A549 (cell line): ENCODE data around the gene NRXN2. TPM values are rescaled to one million over a fixed set of nuclear protein-coding genes. Genes with fewer than 3 reads are reported as not detected.

Experiments used
- ATAC-seq, 2 experiments: fragments of 200-7000 bp in 1 of 2; fragments of >200 bp in 1 of 2; cut with Nextera tagmentation in 1 of 2; cut with Tn5 transposase in 1 of 2; 3 replicates each; pipeline versions ENCODE4 v1.8.0 to v1.9.1; 2018 to 2020; ENCODE audit warnings: mild to moderate bottlenecking in 1 of 2, moderate library complexity in 1 of 2
- CTCF ChIA-PET: fragments of 300-600 bp; sonication (Branson Sonifier 250); formaldehyde crosslinking; extraction: SDS; loops from one replicate; lab custom pipeline; 2021; ENCODE audit warnings: antibody characterized with exemption, inconsistent platforms; lab: Yijun Ruan, JAX
- POLR2A ChIA-PET: fragments of 350-600 bp; formaldehyde crosslinking; extraction: SDS; loops from one replicate; lab custom pipeline; 2021; ENCODE audit warnings: antibody characterized with exemption, inconsistent platforms; lab: Yijun Ruan, JAX
- DNase-seq, 2 experiments: peaks; one replicate each; pipeline versions ENCODE4 v3.0.0 to v3.0.0-alpha.2; 2011 to 2016; ENCODE audit warnings: low read depth in 1 of 2, low spot score in 1 of 2
- FAIRE-seq: peaks from 2 replicates; lab custom pipeline; 2011; peaks lifted over from hg19 to GRCh38; lab: Jason Lieb, UNC
- H3K27ac ChIP-seq, 2 experiments: fragments of >200 bp; sonication (Bioruptor Twin); formaldehyde crosslinking; 3 replicates each; pipeline ENCODE4 v1.5.1; 2016 to 2017
- H3K4me1 ChIP-seq: fragments of >200 bp; sonication (Bioruptor Twin); formaldehyde crosslinking; 3 replicates; pipeline ENCODE4 v1.6.1; 2016
- H3K4me2 ChIP-seq: fragments of >200 bp; sonication (Bioruptor Twin); formaldehyde crosslinking; 3 replicates; pipeline ENCODE4 v1.6.1; 2016
- H3K4me3 ChIP-seq: fragments of >200 bp; sonication (Bioruptor Twin); formaldehyde crosslinking; 3 replicates; pipeline ENCODE4 v1.5.1; 2016
- H3K9me3 ChIP-seq: fragments of >200 bp; sonication (Bioruptor Twin); formaldehyde crosslinking; 3 replicates; pipeline ENCODE4 v1.6.1; 2016
- CBX8 ChIP-seq: fragments of 200-600 bp; sonication (generic); IDR thresholded peaks from 2 replicates; pipeline ENCODE4 v1.6.1; 2016
- CEBPB ChIP-seq, 2 experiments: fragments of >200 bp in 1 of 2; sonication (Bioruptor Twin) in 1 of 2; formaldehyde crosslinking in 1 of 2; IDR thresholded peaks; 2 replicates each; pipeline ENCODE4 v1.6.1; 2012 to 2016
- CHD2 ChIP-seq: fragments of 150-350 bp; IDR thresholded peaks from 2 replicates; pipeline ENCODE4 v1.6.1; 2014; ENCODE audit warnings: low read length; ENCODE audit not compliant: partially characterized antibody
- CHD4 ChIP-seq: fragments of 200-600 bp; sonication (generic); IDR thresholded peaks from 2 replicates; pipeline ENCODE4 v1.6.1; 2016; ENCODE audit warnings: antibody characterized with exemption, mild to moderate bottlenecking, borderline replicate concordance
- CTCF ChIP-seq: fragments of >200 bp; sonication (Bioruptor Twin); formaldehyde crosslinking; IDR thresholded peaks from 3 replicates; pipeline ENCODE4 v1.5.1; 2016
- EHMT2 ChIP-seq: fragments of 200-600 bp; sonication (generic); IDR thresholded peaks from 2 replicates; pipeline ENCODE4 v1.6.1; 2016; ENCODE audit warnings: antibody characterized with exemption, low read depth, mild to moderate bottlenecking, moderate library complexity
- EP300 ChIP-seq, 2 experiments: fragments of >200 bp; sonication (Bioruptor Twin); formaldehyde crosslinking; IDR thresholded peaks; 2 replicates in 1 of 2; 3 replicates in 1 of 2; pipeline ENCODE4 v1.6.1; 2016 to 2017
- FOSB ChIP-seq: fragments of 250-450 bp; sonication (Bioruptor Pico); IDR thresholded peaks from 2 replicates; pipeline ENCODE4 v1.5.0; 2020; ENCODE audit warnings: mild to moderate bottlenecking, moderate library complexity
- FOSL2 ChIP-seq, 2 experiments: fragments of 450-650 bp in 1 of 2; fragments of >200 bp in 1 of 2; sonication (Bioruptor Twin) in 1 of 2; formaldehyde crosslinking; IDR thresholded peaks; 2 replicates each; pipeline versions ENCODE4 v1.5.0 to v1.6.1; 2016 to 2020; ENCODE audit warnings: mild to moderate bottlenecking in 1 of 2, moderate library complexity in 1 of 2
- HOXA7 ChIP-seq: fragments of 250-450 bp; sonication (Bioruptor Pico); IDR thresholded peaks from 2 replicates; pipeline ENCODE4 v1.5.0; 2020; ENCODE audit warnings: mild to moderate bottlenecking, moderate library complexity
- HOXB13 ChIP-seq: fragments of 250-450 bp; sonication (Bioruptor Pico); IDR thresholded peaks from 2 replicates; pipeline ENCODE4 v1.5.0; 2020; ENCODE audit warnings: low read depth, mild to moderate bottlenecking, moderate library complexity
- HOXB5 ChIP-seq: fragments of 250-450 bp; sonication (Bioruptor Pico); IDR thresholded peaks from 2 replicates; pipeline ENCODE4 v1.5.0; 2020; ENCODE audit warnings: mild to moderate bottlenecking, moderate library complexity
- JUN ChIP-seq, 2 experiments: fragments of >200 bp; sonication (Bioruptor Twin); formaldehyde crosslinking; IDR thresholded peaks; 2 replicates in 1 of 2; 3 replicates in 1 of 2; pipeline ENCODE4 v1.6.1; 2016 to 2017
- MAX ChIP-seq: IDR thresholded peaks from 2 replicates; pipeline ENCODE4 v1.6.1; 2012
- NPAS2 ChIP-seq: fragments of 250-450 bp; sonication (Bioruptor Pico); IDR thresholded peaks from 2 replicates; pipeline ENCODE4 v1.8.0; 2022; ENCODE audit warnings: mild to moderate bottlenecking, moderate library complexity, borderline replicate concordance
- PHF8 ChIP-seq: fragments of 200-600 bp; sonication (generic); IDR thresholded peaks from 2 replicates; pipeline ENCODE4 v1.6.1; 2016; ENCODE audit warnings: low read depth, mild to moderate bottlenecking, antibody characterized with exemption, moderate library complexity, borderline replicate concordance
- RAD21 ChIP-seq, 2 experiments: fragments of >200 bp in 1 of 2; sonication (Bioruptor Twin) in 1 of 2; formaldehyde crosslinking in 1 of 2; IDR thresholded peaks in 1 of 2; conservative IDR thresholded peaks in 1 of 2; 2 replicates in 1 of 2; 3 replicates in 1 of 2; pipeline ENCODE4 v1.6.1; 2012 to 2018; ENCODE audit warnings: inconsistent platforms in 1 of 2
- SMC3 ChIP-seq: fragments of >200 bp; sonication (Bioruptor Twin); formaldehyde crosslinking; IDR thresholded peaks from 3 replicates; pipeline ENCODE4 v1.6.1; 2018; ENCODE audit warnings: inconsistent platforms
- SREBF2 ChIP-seq: fragments of 450-650 bp; IDR thresholded peaks from 2 replicates; pipeline ENCODE4 v1.6.1; 2014; ENCODE audit warnings: mild to moderate bottlenecking, moderate library complexity
- TP53 ChIP-seq: fragments of 250-450 bp; sonication (Bioruptor Pico); IDR thresholded peaks from 2 replicates; pipeline ENCODE4 v1.5.0; 2021; ENCODE audit warnings: mild to moderate bottlenecking, moderate library complexity
- USF2 ChIP-seq: fragments of 450-650 bp; IDR thresholded peaks from 2 replicates; pipeline ENCODE4 v1.6.1; 2014; ENCODE audit warnings: antibody characterized with exemption
- ZC3H11A ChIP-seq: fragments of 450-650 bp; IDR thresholded peaks from 2 replicates; pipeline ENCODE4 v1.6.1; 2014; ENCODE audit warnings: antibody characterized with exemption, mild to moderate bottlenecking
- ZFP36 ChIP-seq: fragments of 450-650 bp; IDR thresholded peaks from 2 replicates; pipeline ENCODE4 v1.6.1; 2014; ENCODE audit warnings: borderline replicate concordance; ENCODE audit not compliant: partially characterized antibody
- ZNF302 ChIP-seq: fragments of 250-450 bp; sonication (Bioruptor Pico); IDR thresholded peaks from 2 replicates; pipeline ENCODE4 v1.9.0; 2021; ENCODE audit warnings: inconsistent platforms, mild to moderate bottlenecking, moderate library complexity
- ZSCAN20 ChIP-seq: fragments of 250-450 bp; sonication (Bioruptor Pico); IDR thresholded peaks from 2 replicates; pipeline ENCODE4 v1.8.0; 2022; ENCODE audit warnings: mild to moderate bottlenecking, moderate library complexity
- WGBS: methylation state at CpG from one replicate; pipeline ENCODE4 v1.1.6; 2017; ENCODE audit errors: missing lambda C conversion rate; 5-methylcytosine and 5-hydroxymethylcytosine counted together
- polyA plus RNA-seq, 4 experiments: library from polyadenylated mRNA; depleted of rRNA in 3 of 4; stranded (reverse); fragments of >200 nt; fragmentation: RNase III in 1 of 4; extraction: RNeasy Plus Mini Kit Qiagen cat#74134 plus additional on column Dnase treatment in 1 of 4; gene quantifications; 2 replicates in 3 of 4; 3 replicates in 1 of 4; pipeline ENCODE4 v1.2.3, GENCODE V29; 2011 to 2017
- TF ChIP-seq, protein P1 (sequence below): IDR thresholded peaks from 2 replicates; pipeline ENCODE4 v1.6.1; 2012; ENCODE audit warnings: low read depth, borderline replicate concordance
- TF ChIP-seq, protein P2 (sequence below): IDR thresholded peaks from 2 replicates; pipeline ENCODE4 v1.6.1; 2012

The NRXN2 gene
- polyA plus RNA-seq, 2 of the 4 experiments (the other 2 are of a cell fraction) = 0.04 TPM; not detected in 1

DNA sequence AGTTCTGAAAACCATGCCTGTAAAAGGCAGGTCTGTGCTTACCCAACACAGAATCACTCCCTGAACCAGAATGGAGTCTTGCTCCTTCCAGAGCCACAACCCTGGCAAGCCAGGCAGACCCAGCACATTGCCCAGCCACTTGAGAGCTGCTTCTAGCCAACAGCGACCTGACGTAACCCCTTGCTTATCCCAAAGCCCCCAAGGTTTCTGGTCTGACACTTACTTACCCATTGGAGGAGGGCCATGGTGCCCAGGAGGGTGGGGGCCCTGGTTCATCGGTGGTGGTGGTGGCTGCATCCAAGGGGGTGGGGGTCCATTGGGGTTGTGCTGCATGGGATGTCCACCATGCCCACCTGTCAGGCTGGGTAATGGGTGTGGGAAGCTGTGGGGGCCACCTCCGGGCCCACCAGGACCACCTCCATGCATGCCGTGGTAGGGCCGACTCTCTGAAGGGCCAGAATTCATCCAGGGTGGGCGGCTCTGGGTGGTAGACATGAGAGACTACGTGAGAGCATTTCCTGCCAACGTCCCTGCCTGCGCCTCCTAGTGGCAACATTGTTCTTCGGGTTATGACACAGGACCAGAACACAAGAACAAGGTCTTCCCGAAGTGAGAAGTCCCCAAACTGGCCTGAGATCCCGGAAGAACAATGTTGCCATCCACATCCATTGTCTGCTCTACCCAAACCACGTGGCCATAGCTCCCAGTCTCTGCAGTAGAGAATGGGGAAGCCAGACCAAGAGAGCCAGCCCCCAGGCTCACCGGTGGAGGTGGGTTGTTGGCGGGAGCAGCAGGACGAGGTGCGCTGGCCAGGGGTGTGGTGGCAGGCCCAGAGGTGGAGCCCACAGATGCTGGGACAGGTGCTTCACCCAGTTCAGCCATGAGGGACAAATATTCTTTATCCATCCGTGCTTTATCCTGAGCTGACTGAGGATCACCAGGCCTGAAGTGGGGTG, 44.6 kb upstream of the NRXN2 start:
- peak; percentile 66 to 79; a peak in 5 of 6 replicates for ATAC-seq
- POLR2A ChIA-PET = interaction anchor here (3.4 kb wide), 1 partner anchor 11 kb away, joined by 10 read pairs; the partner anchor contains the start of gene SF1
- TF ChIP-seq CTCF (peak; percentile 74), CHD4 (no peak), PHF8 (no peak), FOSB (CRISPR knock-in tag) (no peak), USF2 (no peak), TP53 (no peak), ZFP36 (no peak), MAX (no peak), FOSL2 (IDR thresholded peaks at IDR 0.05) (no peak), FOSL2 (CRISPR knock-in tag; IDR thresholded peaks at IDR 0.05) (no peak), CBX8 (no peak), CEBPB (IDR thresholded peaks at IDR 0.05) (no peak; a peak in 1 of 4 replicates), SREBF2 (no peak), EP300 (IDR thresholded peaks at IDR 0.05) (no peak), ZC3H11A (no peak), CHD2 (no peak), ZNF302 (no peak), HOXB5 (CRISPR knock-in tag) (no peak), SMC3 (peak; percentile 35; the same call in 1 of the 3 replicates), HOXB13 (CRISPR knock-in tag) (no peak), HOXA7 (CRISPR knock-in tag) (no peak), EHMT2 (no peak), RAD21 (conservative IDR thresholded peaks at IDR 0.05 in 1 of 2, IDR thresholded peaks at IDR 0.05 in 1 of 2) (0 out of 5 replicates have a peak, but pooled peaks of 1 of the 2 experiments have one; percentile 14), NPAS2 (CRISPR knock-in tag) (no peak), JUN (IDR thresholded peaks at IDR 0.05) (peak in 1 of 2 experiments; percentile 25; a peak in 1 of 5 replicates), ZSCAN20 (no peak)
- TF ChIP-seq, protein P1, sequence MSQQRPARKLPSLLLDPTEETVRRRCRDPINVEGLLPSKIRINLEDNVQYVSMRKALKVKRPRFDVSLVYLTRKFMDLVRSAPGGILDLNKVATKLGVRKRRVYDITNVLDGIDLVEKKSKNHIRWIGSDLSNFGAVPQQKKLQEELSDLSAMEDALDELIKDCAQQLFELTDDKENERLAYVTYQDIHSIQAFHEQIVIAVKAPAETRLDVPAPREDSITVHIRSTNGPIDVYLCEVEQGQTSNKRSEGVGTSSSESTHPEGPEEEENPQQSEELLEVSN = no peak; the same call in 1 of the 2 replicates
- TF ChIP-seq, protein P2, sequence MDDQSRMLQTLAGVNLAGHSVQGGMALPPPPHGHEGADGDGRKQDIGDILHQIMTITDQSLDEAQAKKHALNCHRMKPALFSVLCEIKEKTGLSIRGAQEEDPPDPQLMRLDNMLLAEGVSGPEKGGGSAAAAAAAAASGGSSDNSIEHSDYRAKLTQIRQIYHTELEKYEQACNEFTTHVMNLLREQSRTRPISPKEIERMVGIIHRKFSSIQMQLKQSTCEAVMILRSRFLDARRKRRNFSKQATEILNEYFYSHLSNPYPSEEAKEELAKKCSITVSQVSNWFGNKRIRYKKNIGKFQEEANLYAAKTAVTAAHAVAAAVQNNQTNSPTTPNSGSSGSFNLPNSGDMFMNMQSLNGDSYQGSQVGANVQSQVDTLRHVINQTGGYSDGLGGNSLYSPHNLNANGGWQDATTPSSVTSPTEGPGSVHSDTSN = no peak
- WGBS = 52% methylated on average over 17 of the region's 19 CpGs
- CTCF ChIA-PET = interaction anchor here (0.9 to 7.1 kb wide), 11 partner anchors 9 to 499 kb away, joined by 3 to 73 read pairs (median 4); partner anchors contain the start of genes PYGM and SF1
- Histone ChIP-seq H3K4me1 (peaks cover 10% of the 10 kb centered on the region; the same call in 2 of the 3 replicates), H3K27ac (no peak overlapping the region), H3K4me3 (no peak overlapping the region), H3K4me2 (no peak overlapping the region), H3K9me3 (no peaks in the 10 kb centered on the region)
- peak in 1 of 2 experiments; percentile 82 for DNase-seq
- FAIRE-seq = no peak
